ENCODE results near the gene TMEM95.
"Not testable (repeated sequence)": the region's sequence is repeated elsewhere in the genome, so short reads cannot be mapped to it uniquely, and the experiment has no call there.

TMEM95 gene

DNA sequence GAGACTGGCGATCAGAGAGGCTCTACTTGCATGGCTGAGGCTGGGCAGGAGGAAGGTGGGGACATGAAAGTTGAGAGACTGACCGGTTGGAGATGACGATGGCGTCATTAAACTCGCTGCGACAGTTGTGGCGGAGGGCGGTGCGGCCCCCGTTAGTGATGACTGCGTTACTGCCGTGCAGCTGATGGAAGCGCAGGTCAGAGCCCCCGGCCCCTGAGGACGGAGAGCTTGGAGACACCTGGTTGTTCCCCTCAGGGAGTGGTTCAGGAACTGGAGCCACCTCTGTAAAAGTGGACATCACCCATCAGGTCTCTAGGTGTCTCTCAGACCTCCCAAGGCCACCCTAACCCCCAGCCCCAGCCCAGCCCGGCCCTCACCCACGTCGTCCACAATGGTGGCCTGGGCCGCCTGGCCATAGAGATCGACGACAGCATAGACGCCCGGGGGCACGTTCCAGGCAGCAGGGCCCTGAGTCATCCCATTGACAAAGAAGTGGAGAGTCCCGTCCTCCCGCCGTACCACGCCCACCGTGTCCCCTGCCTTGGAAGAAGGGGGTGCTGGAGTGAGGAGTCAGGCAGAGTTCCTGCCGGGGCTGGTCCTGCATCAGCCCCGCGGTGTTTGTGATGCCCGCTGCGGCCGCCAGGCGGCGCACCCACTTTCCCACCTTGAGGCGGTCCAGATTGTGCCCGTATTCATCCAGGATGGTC is 31.1 kb upstream of the TMEM95 start:
- DNase-seq, result peak; percentile 73

DNA sequence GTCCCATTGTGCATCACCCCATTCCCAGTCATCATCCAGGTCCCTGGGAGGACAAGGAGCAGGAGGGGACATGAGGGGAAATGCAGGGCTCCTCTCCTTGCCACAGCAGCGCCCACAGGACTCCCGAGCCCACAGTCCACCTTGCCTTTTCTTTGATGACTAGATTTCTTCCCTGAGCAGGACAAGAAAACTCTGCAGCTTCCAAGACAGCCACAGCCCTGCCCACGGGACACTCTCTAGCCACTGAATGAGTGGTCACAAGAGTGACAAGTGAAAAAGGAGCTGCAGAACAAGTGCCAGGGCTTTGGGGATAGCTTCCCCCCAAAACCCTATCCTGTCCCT is 30.5 kb upstream of the TMEM95 start:
- DNase-seq, result no peak

DNA sequence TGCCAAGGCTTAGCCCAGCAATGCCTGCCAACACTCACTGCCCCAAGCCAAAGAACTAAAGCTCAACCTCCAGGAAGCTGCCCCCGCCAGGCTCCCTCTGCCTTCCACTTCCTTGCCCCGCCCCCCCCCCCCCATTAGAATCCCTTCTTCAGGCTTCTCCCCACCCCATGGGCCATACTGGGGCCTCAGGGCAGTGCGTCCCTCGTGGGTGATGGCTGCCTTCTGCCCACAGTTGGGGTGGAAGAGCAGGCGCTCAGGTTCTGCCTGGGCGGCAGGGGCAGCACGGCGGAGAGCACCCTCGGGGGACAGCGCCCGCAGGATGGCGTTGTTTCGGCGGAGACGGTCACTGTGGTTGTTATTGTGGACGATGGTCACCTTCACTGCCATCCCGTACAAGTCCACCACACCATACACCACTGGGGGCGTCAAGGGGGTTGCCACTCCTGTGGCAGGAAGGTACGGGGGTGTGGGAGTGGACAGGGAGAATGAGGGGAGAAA is 29.9 kb upstream of the TMEM95 start:
- no peak for DNase-seq

DNA sequence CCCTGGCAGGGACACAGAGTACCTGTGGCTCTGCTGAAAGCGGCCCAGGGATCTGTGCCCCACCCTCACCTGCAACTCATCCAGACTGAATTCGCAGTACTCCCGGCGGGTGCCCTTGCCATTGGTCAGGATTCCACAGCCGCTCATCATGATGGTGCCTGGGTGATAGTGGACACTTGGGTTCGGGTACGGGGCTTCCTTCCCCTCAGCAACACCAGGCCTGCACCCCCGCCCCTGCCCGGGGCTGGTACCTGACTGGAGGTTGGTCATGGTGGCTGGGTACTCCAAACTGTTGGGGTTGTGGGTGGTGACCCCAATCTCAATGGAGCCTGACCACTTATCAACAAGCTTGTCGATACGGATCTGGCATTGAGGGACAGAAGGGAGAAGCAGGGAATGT is 28.8 kb upstream of the TMEM95 start:
- no peak for DNase-seq

DNA sequence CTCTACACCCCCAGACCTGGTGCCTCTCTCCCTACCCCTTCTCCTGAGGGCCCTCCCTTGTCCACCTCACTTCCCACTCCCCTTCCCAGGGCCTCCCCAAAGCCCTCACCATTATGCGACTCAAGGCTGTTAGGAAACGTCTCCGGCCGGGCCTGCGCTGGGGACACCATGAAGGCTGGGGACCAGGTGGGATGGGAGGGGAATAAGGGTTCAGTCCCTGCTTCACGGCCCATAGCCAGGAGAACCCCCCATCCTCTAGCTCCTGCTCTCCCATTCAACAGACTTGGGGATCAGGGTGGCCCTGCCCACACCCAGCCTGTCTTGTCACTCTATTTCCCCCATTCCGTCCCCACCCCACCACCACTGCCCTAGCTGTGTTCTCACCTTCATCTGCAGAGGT is 27.9 kb upstream of the TMEM95 start:
- no peak for DNase-seq

DNA sequence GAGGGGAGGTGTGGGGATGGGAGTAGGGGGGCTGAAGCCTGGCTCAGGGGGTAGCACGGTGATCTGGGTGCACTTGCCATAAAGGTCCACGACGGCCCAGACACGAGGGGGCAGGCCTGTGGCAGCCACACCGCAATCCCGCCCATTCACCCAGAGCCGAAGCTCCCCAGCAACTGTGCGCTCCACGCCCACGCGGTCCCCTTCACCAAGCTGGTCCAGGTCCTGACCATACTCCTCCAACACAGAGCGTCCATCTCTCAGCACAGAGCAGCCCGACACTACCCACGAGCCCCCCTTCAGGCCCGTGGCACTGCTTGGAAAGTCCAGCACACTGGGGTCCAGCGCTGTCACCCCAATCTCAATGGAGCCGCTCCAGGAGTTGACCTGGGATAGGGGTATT is 27.5 kb upstream of the TMEM95 start:
- no peak for DNase-seq

DNA sequence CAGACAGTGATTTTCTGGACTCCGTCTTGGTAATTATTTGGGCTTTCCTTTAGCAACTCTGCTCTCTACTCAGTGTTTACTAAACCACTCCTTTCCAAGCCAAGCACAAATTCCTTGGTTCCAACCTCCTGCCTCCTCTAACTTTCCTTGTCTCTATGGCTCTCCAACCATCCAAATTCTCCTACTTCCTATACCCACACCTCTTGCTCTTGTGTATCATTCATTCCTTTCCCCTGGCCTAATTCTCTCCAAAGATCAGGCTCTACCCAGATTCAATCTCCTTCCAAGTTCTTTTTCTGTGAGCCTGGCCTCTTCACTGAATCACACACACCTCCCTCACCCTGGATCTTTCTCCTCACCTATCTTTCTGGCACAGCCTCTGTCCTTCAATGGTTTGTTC is 26.9 kb upstream of the TMEM95 start:
- no peak for DNase-seq

DNA sequence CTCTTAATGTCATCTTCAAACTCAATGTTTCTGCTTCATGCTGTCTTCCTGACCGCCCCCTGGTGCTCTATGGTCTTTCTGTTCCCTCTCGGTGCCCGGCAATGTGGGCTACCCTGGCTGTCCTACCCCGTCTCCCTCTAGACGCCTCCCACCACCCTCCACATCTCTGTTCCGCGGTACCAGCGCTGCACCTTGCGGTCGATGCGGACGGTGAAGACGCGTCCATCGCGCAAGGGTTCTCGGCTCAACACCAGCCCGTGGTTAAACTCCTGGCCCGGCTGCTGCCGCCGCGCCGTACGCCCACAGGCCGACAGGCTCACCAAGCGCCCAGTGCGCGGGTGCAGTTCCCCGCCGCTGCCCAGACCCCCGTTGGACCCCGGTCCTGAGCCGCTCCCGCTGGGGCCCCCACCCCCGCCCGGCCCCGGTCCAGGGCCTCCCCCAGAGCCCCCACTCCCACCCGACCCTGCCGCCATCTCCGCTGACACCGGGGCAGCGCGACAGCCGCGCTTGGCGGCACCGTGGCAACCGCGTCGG is 26.0 kb upstream of the TMEM95 start, which contains the start of gene NEURL4:
Gene NEURL4 (minus strand): TSS at position 496 of the 534 bp plus-strand sequence. CDS start 23 bp downstream, at position 473.
- DNase-seq, result peak; percentile 41

DNA sequence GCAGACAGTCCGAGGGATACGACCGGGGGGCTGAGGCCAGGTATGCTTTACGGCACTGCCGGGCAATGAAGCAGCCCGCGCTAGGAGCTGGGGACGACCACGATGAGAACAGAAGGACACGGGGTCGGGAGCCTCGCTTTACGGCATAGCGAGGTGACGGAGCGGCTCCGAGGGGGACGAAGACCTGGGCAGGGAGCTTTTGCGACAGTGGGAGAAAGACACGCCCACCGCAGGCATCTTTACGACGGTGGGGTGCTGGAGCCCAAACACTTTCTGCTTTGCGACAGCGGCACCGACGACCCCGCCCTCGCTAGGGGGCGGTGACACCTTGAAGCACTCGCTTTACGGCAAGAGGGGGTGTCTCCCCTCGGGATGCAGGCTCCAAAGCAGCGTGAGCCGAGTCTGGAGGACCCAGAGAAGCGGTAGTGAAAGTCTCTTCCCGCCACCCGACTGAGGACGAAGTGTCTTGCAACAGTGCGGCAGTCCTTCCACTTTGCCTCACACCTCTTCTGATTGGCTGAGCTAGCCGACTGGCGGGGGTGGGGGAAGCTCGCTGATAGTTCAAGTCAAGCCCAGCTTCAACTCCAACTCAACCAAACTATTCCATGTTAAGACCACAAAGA is 25.5 kb upstream of the TMEM95 start:
- peak; percentile 98 for DNase-seq

DNA sequence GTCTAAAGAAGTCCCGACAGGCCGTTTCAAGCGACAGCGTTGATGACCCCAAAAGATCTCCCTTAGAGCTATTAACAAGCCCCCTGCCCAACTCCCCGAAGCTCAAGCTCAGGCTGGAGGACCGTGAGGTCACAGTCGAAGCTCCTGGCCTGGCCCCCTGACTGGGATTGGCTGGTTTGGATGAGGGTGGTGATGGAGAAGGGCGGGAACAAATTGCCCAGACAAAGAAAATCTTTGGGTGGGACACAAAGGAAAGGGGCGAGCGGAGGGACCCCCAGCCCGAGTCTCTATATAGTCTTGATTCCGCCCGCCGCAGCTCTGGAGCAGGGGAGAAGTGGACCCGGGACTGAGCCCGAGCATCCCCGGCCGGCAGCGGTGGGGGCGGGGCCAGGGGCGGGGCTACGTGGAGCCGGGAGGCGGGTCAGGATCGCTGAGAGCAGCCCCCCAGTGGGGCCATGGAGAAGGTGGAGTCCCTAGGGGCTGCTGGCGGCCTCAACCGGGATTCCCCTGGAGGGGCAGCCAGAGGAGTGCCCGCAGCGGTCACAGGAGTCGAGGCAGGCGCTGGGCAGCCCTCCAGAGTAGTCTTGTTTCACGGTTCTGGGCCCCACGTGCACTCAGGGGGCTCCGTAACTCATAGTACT is 24.8 kb upstream of the TMEM95 start:
- peak; percentile 88 for DNase-seq

DNA sequence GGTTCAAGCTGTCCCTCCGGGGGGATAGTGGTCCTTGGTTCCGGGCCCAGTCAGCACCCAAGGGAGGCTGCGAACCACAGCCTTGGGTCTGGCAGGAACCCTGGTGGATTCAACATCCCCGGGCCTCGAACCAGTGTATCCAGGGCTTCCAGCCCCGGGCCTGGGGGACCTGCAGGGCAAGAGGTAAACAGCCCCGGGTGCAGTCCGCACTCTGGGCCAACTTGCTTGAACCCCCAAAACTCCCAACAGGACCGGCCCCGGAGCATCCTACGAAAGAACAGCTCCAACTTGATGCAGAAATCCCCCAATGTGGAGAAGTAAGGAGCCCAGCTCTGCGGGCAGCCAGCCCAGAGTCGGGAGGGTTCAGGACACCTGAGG is 24.3 kb upstream of the TMEM95 start:
- DNase-seq, result no peak

DNA sequence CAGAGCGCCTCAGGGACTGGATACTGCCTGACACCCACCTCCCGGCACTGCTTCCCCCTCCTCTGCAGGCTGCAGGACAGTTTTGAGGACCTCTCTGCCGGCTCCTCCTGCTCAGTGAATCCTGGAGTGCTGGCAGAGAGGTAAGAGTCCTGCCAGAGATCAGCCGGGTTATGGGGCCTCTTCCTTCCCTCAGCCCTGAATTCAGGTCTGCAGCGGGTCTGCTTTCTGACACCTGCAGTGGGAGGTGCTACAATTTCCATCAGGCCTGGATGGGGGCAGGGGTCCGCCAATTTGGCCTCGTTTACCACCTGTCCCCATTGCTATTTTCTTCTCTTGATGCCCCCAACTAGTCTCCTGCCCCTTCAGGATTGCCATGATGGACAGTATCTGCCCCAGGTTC is 22.8 kb upstream of the TMEM95 start:
- no peak for DNase-seq

DNA sequence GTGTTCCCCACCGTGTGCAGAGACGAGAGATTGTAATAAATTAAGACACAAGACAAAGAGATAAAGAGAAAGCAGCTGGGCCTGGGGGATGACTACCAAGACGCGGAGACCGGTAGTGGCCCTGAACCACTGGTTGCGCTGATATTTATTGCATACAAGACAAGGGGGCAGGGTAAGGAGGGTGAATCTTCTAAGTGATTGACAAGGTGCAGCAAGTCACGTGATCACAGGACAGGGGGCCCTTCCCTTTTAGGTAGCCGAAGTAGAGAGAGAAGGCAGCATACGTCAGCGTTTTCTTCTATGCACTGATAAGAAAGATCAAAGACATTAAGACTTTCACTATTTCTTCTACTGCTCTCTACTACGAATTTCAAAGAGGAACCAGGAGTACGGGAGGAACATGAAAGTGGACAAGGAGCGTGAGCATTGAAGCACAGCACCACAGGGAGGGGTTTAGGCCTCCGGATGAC is 22.3 kb upstream of the TMEM95 start:
- not testable (repeated sequence) for DNase-seq

DNA sequence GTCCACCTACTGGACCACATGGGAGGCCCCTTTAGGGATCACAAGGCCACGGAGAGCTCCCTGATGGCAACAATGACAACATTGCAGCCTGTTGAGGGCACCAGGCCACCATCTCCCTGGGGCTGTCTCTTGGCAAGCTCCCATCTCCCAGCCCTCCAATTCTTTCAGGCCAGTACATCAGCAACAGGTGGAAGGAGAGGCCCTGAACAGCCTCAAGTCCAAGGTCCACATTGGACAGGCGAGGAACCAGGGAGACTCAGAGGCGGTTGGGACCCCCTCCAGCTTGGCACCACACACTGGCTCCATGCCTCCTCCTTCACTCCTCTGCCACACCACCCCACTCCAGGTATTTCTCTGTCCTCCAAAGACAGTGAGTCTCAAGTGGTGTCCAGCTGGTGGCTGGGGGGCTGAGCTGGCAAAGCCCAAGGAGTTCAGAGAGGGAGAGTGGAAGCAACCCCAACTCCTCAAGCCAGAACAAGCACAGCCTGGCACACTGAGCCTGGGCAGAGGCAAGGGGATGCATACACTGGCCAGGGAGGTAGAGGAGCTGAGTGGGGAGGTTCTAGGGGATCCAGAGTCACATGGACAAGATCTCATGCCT is 19.9 kb upstream of the TMEM95 start:
- no peak for DNase-seq

DNA sequence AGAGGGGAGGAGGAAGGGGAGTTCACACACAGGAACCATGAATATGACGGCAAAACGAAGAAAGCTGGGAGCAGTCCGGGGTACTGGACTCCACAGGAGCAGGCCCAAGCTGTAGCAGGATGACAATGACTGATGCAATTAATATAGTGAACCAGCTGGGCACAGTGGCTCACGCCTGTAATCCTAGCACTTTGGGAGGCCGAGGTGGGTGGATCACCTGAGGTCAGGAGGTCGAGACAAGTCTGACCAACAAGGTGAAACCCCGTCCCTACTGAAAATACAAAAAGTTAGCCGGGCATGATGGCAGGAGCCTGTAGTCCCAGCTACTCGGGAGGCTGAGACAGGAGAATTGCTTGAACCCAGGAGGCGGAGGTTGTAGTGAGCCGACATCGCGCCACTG is 19.2 kb upstream of the TMEM95 start:
- DNase-seq, result not testable (repeated sequence)

DNA sequence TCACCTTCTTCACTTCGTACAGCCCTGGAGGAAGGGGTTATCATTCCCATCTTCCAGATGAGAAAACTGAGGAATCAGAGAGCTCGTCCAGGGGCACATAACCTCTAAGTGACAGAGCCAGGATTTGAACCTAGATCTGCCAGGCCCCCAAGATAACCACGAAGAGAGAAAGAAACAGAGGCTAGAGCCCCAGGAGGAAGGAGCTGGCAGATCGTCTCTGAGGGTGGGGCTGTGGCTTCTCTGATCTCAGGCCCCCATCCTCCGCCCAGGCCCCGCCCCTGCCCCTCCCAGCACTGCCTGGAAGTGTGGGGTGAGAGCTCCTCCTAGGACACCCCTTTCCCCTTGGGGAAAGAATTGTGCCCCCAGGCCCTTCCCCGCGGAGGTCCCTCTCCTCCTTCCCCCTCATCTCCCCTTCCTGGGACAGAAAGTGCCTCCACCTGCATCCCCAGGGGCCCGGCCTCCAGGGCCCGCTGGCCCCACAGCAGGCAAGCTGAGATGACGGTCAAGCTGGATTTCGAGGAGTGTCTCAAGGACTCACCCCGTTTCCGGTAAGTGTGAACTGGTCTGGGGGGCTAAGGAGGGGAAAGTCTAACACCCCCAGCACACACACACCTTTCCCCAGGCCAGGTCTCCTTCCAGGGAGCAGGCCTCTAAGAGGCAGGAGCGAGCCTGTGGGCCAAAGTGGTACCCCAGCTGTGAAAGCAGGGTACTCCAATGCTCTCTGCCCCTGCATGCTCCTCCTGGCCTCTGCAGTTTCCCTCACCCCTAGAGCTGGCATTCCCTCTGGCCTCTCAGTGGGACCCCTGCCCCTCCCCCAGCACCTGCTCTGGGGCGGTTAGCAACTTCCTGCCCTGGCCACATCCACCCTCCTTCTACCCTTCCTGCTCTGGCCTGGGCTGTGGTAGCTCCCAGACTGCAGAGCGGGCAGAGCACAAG is 18.4 kb upstream of the TMEM95 start, which contains the start of gene ACAP1:
Gene ACAP1 (plus strand): TSS at position 290 of the 936 bp plus-strand sequence. CDS start 206 bp downstream, at position 496.
- peak; percentile 93 for DNase-seq

DNA sequence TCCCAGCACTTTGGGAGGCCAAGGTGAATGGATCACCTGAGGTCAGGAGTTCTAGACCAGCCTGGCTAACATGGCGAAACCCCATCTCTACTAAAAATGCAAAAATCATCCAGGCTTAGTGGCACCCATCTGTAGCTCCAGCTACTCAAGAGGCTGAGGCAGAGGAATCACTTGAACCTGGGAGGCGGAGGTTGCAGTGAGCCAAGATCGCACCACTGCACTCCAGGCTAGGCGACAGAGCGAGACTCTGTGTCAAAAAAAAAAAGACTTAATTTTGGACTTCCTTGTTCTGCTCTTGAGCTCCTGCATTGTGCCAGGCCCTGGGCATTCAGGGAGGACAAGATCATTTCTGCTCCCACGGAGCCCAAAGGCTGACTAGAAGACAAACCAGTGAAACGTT is 17.4 kb upstream of the TMEM95 start:
- not testable (repeated sequence) for DNase-seq

DNA sequence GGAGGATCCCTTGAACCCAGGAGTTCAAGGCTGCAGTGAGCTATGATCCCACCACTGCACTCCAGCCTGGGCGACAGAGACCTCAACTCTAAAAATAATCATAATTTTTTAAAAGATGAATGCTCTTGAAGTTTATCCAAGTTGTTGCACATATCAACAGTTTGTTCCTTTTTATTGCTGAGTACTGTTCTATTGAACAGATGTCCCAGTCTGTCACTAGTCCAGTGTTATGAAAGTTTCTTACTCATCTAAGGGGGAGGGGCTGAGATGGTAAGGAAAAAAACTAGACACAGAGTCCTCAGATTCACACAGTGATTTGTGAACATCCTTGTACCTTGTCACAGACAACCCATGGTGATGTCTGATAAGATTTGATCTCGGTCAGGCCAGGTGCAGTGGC is 14.8 kb upstream of the TMEM95 start:
- DNase-seq, result no peak

DNA sequence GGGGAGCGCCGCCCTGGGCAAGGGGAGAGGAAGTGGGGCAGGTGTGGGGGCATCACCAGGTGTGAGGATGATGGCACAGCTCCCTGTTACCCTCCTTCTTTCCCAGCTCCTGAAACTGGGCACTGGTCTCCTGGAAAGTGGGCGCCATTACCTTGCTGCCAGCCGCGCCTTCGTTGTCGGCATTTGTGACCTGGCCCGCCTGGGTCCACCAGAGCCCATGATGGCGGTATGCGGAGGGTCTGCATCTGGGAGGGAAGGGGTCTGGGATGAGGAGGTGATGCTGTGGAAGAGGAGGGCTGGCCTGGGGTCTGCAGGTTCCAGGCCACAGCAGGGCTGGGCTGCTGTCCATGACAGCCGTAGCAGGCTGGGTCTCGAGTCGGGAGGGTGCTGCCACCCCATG is 13.1 kb upstream of the TMEM95 start:
- no peak for DNase-seq

DNA sequence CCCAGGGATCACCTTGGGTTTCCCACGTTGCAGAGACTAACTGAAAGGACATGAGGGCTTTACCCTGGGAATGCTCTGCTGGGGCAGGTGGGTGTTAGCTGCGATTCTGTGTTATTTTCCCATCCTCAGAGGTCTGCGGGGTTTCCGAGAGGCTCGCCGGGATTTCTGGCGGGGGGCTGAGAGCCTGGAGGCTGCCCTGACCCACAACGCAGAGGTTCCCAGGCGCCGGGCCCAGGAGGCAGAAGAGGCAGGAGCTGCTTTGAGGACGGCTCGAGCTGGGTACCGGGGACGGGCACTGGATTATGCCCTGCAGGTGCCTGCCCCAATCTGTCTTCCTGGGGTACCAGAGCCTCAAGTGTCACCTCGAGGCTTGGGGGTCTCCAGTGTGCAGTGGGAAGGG is 11.7 kb upstream of the TMEM95 start:
- DNase-seq, result no peak

DNA sequence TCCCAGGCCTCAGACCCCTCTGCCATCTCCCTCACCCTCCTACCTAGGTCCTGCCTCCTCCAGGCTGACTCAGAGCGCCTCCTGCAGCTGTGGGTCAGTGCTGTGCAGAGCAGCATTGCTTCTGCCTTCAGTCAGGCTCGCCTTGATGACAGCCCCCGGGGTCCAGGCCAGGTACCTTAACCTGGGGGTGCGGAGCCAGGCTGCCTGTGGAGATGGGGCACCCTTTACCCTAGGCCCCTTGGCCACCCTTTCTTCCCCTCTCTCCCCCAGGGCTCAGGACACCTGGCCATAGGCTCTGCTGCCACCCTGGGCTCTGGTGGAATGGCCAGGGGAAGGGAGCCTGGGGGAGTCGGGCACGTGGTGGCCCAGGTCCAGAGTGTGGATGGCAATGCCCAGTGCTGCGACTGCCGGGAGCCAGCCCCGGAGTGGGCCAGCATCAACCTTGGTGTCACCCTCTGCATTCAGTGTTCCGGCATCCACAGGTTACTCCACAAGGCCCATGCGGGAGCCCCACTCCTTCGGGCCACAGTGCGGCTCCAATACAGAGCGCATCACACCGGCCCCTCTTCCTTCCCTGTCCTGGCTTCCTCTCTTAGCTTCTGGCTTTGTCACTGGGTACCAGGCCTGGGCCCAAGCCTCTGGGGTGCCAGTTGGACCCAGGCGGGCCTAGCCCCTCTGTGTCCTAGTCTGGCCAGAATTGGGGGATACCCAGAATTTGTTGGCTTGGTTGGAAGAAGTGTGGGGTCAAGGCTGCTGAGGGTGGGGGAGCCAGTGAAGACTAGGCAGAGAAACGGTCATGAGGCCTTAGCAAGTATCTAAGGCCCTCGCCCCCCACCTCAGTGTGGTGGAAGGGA is 8.0 kb upstream of the TMEM95 start:
- no peak for DNase-seq
